Karpas-422 (cell line): ENCODE data around the gene ANKS1B. TPM values are rescaled to one million over a fixed set of nuclear protein-coding genes. Genes with fewer than 3 reads are reported as not detected.
A peak's percentile ranks its signal among the peaks of the same experiment; 100 is the strongest.

Experiments
- DNase-seq: peaks from one replicate; pipeline ENCODE4 v3.0.0-alpha.2; 2015
- H2AFZ ChIP-seq: fragments of 200-600 bp; sonication (generic); 2 replicates; pipeline ENCODE4 v1.6.1; 2014; ENCODE audit warnings: antibody characterized with exemption, low read length, mixed read lengths
- H3K27ac ChIP-seq: fragments of 200-600 bp; sonication (generic); 2 replicates; pipeline ENCODE4 v1.5.1; 2014; ENCODE audit warnings: mild to moderate bottlenecking, low read length, moderate library complexity
- H3K27me3 ChIP-seq: fragments of 200-600 bp; sonication (generic); 2 replicates; pipeline ENCODE4 v1.6.1; 2014; ENCODE audit warnings: low read length, mixed read lengths
- H3K36me3 ChIP-seq: fragments of 200-600 bp; sonication (generic); 2 replicates; pipeline ENCODE4 v1.6.1; 2014; ENCODE audit warnings: low read length, mixed read lengths; ENCODE audit not compliant: insufficient read depth
- H3K4me1 ChIP-seq: fragments of 200-600 bp; sonication (generic); 2 replicates; pipeline ENCODE4 v1.6.1; 2014; ENCODE audit warnings: mild to moderate bottlenecking, low read length, mixed read lengths
- H3K4me2 ChIP-seq: fragments of 200-600 bp; sonication (generic); 2 replicates; pipeline ENCODE4 v1.6.1; 2014; ENCODE audit warnings: low read length, low read depth, mild to moderate bottlenecking; ENCODE audit not compliant: poor library complexity, severe bottlenecking
- H3K4me3 ChIP-seq: fragments of 200-600 bp; sonication (generic); 2 replicates; pipeline ENCODE4 v1.5.1; 2014; ENCODE audit warnings: mild to moderate bottlenecking, antibody characterized with exemption, low read length, mixed read lengths
- H3K79me2 ChIP-seq: fragments of 200-600 bp; sonication (generic); 2 replicates; pipeline ENCODE4 v1.6.1; 2014; ENCODE audit warnings: mild to moderate bottlenecking, low read length, mixed read lengths
- H3K9ac ChIP-seq: fragments of 200-600 bp; sonication (generic); 2 replicates; pipeline ENCODE4 v1.6.0; 2014; ENCODE audit warnings: low read length
- H3K9me2 ChIP-seq: fragments of 200-600 bp; sonication (generic), shearing (Covaris generic); replicated peaks from 2 replicates; pipeline ENCODE4 v1.6.0; 2014; ENCODE audit warnings: mild to moderate bottlenecking, low read length, moderate library complexity; ENCODE audit not compliant: insufficient read depth
- H3K9me3 ChIP-seq: fragments of 300-700, 200-600 bp; sonication (generic); 2 replicates; pipeline ENCODE4 v1.6.1; 2014; ENCODE audit warnings: low read length, mixed read lengths
- H4K20me1 ChIP-seq: fragments of 200-600 bp; sonication (generic); 2 replicates; pipeline ENCODE4 v1.6.1; 2014; ENCODE audit warnings: mild to moderate bottlenecking, antibody characterized with exemption, low read length, low read depth; ENCODE audit not compliant: insufficient read depth
- total RNA-seq: library from RNA; depleted of rRNA; stranded (reverse); fragments of >200 nt; shearing (Covaris generic); gene quantifications from 2 replicates; pipeline ENCODE4 v1.2.3, GENCODE V29; 2014; ENCODE audit warnings: low replicate concordance

Gene ANKS1B
- total RNA-seq, 1 experiment from 2014 or later, result 23.4 TPM

GRCh38 chr12:99017971-99018370 lies 966.8 kb downstream of the ANKS1B start:
- no peaks in the 10 kb centered on the region for H3K27me3 ChIP-seq
- H3K9me3 ChIP-seq, result peaks cover 14% of the 10 kb centered on the region
- peaks cover 35% of the 10 kb centered on the region for H3K4me1 ChIP-seq
- no peak overlapping the region for H3K4me3 ChIP-seq
- no peak overlapping the region for H3K9ac ChIP-seq
- H3K9me2 ChIP-seq, result no peaks in the 10 kb centered on the region
- DNase-seq, result no peak
- H3K79me2 ChIP-seq, result no peaks in the 10 kb centered on the region
- H3K4me2 ChIP-seq, result no peak overlapping the region
- no peak overlapping the region for H2AFZ ChIP-seq
- H3K36me3 ChIP-seq, result peaks cover 14% of the 10 kb centered on the region; the same call in 1 of the 2 replicates
- H3K27ac ChIP-seq, result no peak overlapping the region
- H4K20me1 ChIP-seq, result no peaks in the 10 kb centered on the region

- no peak overlapping the region for H3K9ac ChIP-seq
- no peak overlapping the region for H3K4me3 ChIP-seq
- no peaks in the 10 kb centered on the region for H3K9me2 ChIP-seq
- no peaks in the 10 kb centered on the region for H3K79me2 ChIP-seq
- H3K36me3 ChIP-seq, result no peaks in the 10 kb centered on the region
- no peak overlapping the region for H3K27ac ChIP-seq
- no peaks in the 10 kb centered on the region for H3K27me3 ChIP-seq
- no peaks in the 10 kb centered on the region for H4K20me1 ChIP-seq
- H3K4me2 ChIP-seq, result no peak overlapping the region
- DNase-seq, result no peak
- no peak overlapping the region for H2AFZ ChIP-seq
- peaks cover 47% of the 10 kb centered on the region for H3K4me1 ChIP-seq
- no peaks in the 10 kb centered on the region for H3K9me3 ChIP-seq
Observed at GRCh38 chr12:99009654-99010296, 975.0 kb downstream of the ANKS1B start.

DNA sequence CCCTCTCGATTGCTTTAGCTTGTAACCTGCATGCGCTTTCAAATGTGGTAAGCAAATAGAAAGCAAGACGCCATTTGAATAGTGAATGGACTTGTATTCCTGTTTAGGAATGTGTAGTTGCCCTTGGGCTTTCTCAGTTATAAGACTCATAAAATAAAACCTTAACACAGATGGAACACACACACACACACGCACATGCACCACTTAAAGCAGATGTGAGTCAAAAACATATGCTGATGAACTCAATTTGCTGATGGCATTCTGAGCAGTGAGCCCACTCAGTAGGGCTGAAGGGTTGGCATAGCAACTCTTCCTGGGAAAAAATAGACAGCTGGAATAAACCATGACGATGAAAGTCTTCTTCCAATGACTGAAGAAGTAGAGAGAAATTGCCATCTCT lies 979.1 kb downstream of the ANKS1B start:
- no peaks in the 10 kb centered on the region for H3K9me3 ChIP-seq
- no peaks in the 10 kb centered on the region for H3K9me2 ChIP-seq
- no peaks in the 10 kb centered on the region for H4K20me1 ChIP-seq
- no peaks in the 10 kb centered on the region for H3K27me3 ChIP-seq
- no peak overlapping the region for H3K4me3 ChIP-seq
- H3K4me2 ChIP-seq, result no peak overlapping the region
- no peak for DNase-seq
- peaks cover 26% of the 10 kb centered on the region for H3K4me1 ChIP-seq
- H3K36me3 ChIP-seq, result no peaks in the 10 kb centered on the region
- no peak overlapping the region for H3K27ac ChIP-seq
- no peak overlapping the region for H3K9ac ChIP-seq
- no peak overlapping the region for H2AFZ ChIP-seq
- no peaks in the 10 kb centered on the region for H3K79me2 ChIP-seq

- no peaks in the 10 kb centered on the region for H4K20me1 ChIP-seq
- no peak overlapping the region for H3K4me3 ChIP-seq
- no peak overlapping the region for H2AFZ ChIP-seq
- H3K27me3 ChIP-seq, result no peaks in the 10 kb centered on the region
- H3K9me2 ChIP-seq, result no peaks in the 10 kb centered on the region
- no peak overlapping the region for H3K27ac ChIP-seq
- H3K4me1 ChIP-seq, result peaks cover 23% of the 10 kb centered on the region
- no peaks in the 10 kb centered on the region for H3K79me2 ChIP-seq
- no peaks in the 10 kb centered on the region for H3K9me3 ChIP-seq
- no peak overlapping the region for H3K9ac ChIP-seq
- H3K36me3 ChIP-seq, result no peaks in the 10 kb centered on the region
- no peak for DNase-seq
- no peak overlapping the region for H3K4me2 ChIP-seq
Observed at GRCh38 chr12:99004799-99005466, 979.8 kb downstream of the ANKS1B start.

DNA sequence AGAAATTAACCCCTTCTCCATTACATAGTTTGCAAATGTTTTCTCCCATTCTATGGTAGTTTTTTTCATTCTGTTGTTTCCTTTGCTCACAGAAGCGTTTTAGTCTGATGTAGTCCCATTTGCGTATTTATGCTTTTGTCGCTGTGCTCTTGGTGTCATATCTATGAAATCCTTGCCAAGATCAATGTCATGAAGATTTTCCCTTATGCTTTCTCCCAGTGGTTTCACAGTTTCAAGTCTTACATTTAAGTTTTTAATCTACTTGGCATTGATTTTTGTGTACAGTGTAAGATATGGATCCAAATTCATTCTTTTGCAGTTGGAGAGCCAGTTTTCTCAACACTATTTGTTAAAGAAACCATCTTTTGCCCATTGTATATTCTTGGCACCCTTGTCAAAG lies 982.0 kb downstream of the ANKS1B start:
- no peak for DNase-seq
- Histone ChIP-seq H3K27ac (no peak overlapping the region), H3K4me3 (no peak overlapping the region), H3K79me2 (no peaks in the 10 kb centered on the region), H3K27me3 (no peaks in the 10 kb centered on the region), H3K36me3 (no peaks in the 10 kb centered on the region), H3K4me2 (no peak overlapping the region), H3K9me2 (no peaks in the 10 kb centered on the region), H3K9me3 (no peaks in the 10 kb centered on the region), H2AFZ (no peak overlapping the region), H3K4me1 (peaks cover 21% of the 10 kb centered on the region), H3K9ac (no peak overlapping the region), H4K20me1 (no peaks in the 10 kb centered on the region)

GRCh38 chr12:99002156-99002555 lies 982.6 kb downstream of the ANKS1B start:
- no peaks in the 10 kb centered on the region for H4K20me1 ChIP-seq
- DNase-seq, result no peak
- H3K27me3 ChIP-seq, result no peaks in the 10 kb centered on the region
- H3K9me2 ChIP-seq, result no peaks in the 10 kb centered on the region
- no peak overlapping the region for H2AFZ ChIP-seq
- H3K79me2 ChIP-seq, result no peaks in the 10 kb centered on the region
- peaks cover 18% of the 10 kb centered on the region for H3K4me1 ChIP-seq
- no peak overlapping the region for H3K9ac ChIP-seq
- no peak overlapping the region for H3K4me2 ChIP-seq
- no peaks in the 10 kb centered on the region for H3K9me3 ChIP-seq
- no peaks in the 10 kb centered on the region for H3K36me3 ChIP-seq
- H3K4me3 ChIP-seq, result no peak overlapping the region
- no peak overlapping the region for H3K27ac ChIP-seq

GRCh38 chr12:98999559-98999958 lies 985.2 kb downstream of the ANKS1B start:
- Histone ChIP-seq H3K9me2 (no peaks in the 10 kb centered on the region), H3K9me3 (no peaks in the 10 kb centered on the region), H3K9ac (no peak overlapping the region), H2AFZ (peak overlapping the region; percentile 91), H3K27ac (peak overlapping the region; percentile 67), H3K79me2 (no peaks in the 10 kb centered on the region), H3K4me3 (no peak overlapping the region), H4K20me1 (no peaks in the 10 kb centered on the region), H3K4me1 (peaks cover 18% of the 10 kb centered on the region), H3K36me3 (no peaks in the 10 kb centered on the region), H3K4me2 (peak overlapping the region; percentile 53), H3K27me3 (no peaks in the 10 kb centered on the region)
- DNase-seq, result no peak

- Histone ChIP-seq H3K27ac (peak overlapping the region; percentile 67), H3K9me3 (no peaks in the 10 kb centered on the region), H3K27me3 (no peaks in the 10 kb centered on the region), H4K20me1 (no peaks in the 10 kb centered on the region), H3K9me2 (no peaks in the 10 kb centered on the region), H3K4me1 (peaks cover 18% of the 10 kb centered on the region), H3K9ac (peak overlapping the region; percentile 36; the same call in 1 of the 2 replicates), H3K4me2 (peak overlapping the region; percentile 53), H2AFZ (peak overlapping the region; percentile 88), H3K79me2 (no peaks in the 10 kb centered on the region), H3K36me3 (no peaks in the 10 kb centered on the region), H3K4me3 (no peak overlapping the region)
- DNase-seq, result peak; percentile 88
Observed at GRCh38 chr12:98998697-98999299, 985.9 kb downstream of the ANKS1B start.
